Gastroesophageal sphincter (tissue), 3 donors: ENCODE data around the gene NDRG3.

Experiments
- CTCF ChIP-seq, 4 experiments: fragments of 200-600 bp in 2 of 4; fragments of 450-650 bp in 2 of 4; sonication (generic) in 1 of 4; IDR thresholded peaks; one replicate each; pipeline ENCODE4 v1.5.1; 2017 to 2019; ENCODE audit warnings: antibody characterized with exemption in 4 of 4, mild to moderate bottlenecking in 2 of 4, moderate library complexity in 2 of 4
- POLR2A ChIP-seq, 2 donors: fragments of 450-650 bp; IDR thresholded peaks; one replicate each; pipeline ENCODE4 v1.6.1; 2017; ENCODE audit warnings: antibody characterized with exemption in 2 of 2, mild to moderate bottlenecking in 2 of 2, moderate library complexity in 1 of 2

GRCh38 chr20:36677422-36677771, 68.5 kb downstream of the NDRG3 start:
- TF ChIP-seq POLR2A (IDR thresholded peaks at IDR 0.05) = no peak
- no peak for TF ChIP-seq CTCF (IDR thresholded peaks at IDR 0.05)
